GM12878 (cell line): ENCODE measurements around the gene AMMECR1. TPM values are rescaled to one million over a fixed set of nuclear protein-coding genes. Genes with fewer than 3 reads are reported as not detected.
A peak's percentile ranks its signal among the peaks of the same experiment; 100 is the strongest.

Experiments
- ATAC-seq: fragments of 200-7000 bp; cut with Tn5 transposase; 3 replicates; pipeline ENCODE4 v1.9.1; 2020; ENCODE audit warnings: mild to moderate bottlenecking, moderate library complexity
- BruUV-seq: library from RNA; stranded (reverse); fragments of 400-500 nt; replicated peaks from 2 replicates; lab custom pipeline; 2021; lab: Mats Ljungman, UMichigan
- CTCF ChIA-PET: fragments of 300-600 bp; sonication (Branson Sonifier 250); formaldehyde crosslinking; extraction: SDS; loops from one replicate; lab custom pipeline; 2021; ENCODE audit warnings: inconsistent platforms; lab: Yijun Ruan, JAX
- POLR2A ChIA-PET: fragments of 350-600 bp; formaldehyde crosslinking; extraction: SDS; loops from one replicate; lab custom pipeline; 2021; ENCODE audit warnings: inconsistent platforms; lab: Charles Lee
- RAD21 ChIA-PET: fragments of 300-600 bp; sonication (Branson Sonifier 250); formaldehyde crosslinking; loops from one replicate; lab custom pipeline; 2023; ENCODE audit warnings: antibody characterized with exemption; ENCODE audit not compliant: unreplicated experiment; lab: Charles Lee
- SMC1A ChIA-PET: fragments of 300-600 bp; sonication (Branson Sonifier 250); formaldehyde crosslinking; loops from one replicate; lab custom pipeline; 2023; ENCODE audit not compliant: unreplicated experiment, uncharacterized antibody; lab: Charles Lee
- DNase-seq: peaks from one replicate; pipeline ENCODE4 v3.0.0-alpha.2; 2011; ENCODE audit warnings: low read depth, low spot score
- FAIRE-seq: peaks from 3 replicates; lab custom pipeline; 2011; peaks lifted over from hg19 to GRCh38; lab: Jason Lieb, UNC
- H2AFZ ChIP-seq: 2 replicates; pipeline ENCODE4 v1.6.0; 2011; ENCODE audit warnings: low read depth, low read length, control low read depth; ENCODE audit not compliant: control insufficient read depth
- H3K27ac ChIP-seq: 2 replicates; pipeline ENCODE4 v1.5.1; 2011; ENCODE audit warnings: control low read depth; ENCODE audit not compliant: control insufficient read depth, insufficient read depth
- H3K27me3 ChIP-seq, 2 experiments: replicated peaks in 1 of 2; 2 replicates each; pipeline versions ENCODE4 v1.6.0 to v1.6.1; 2011; ENCODE audit warnings: low read length in 1 of 2; ENCODE audit not compliant: control insufficient read depth in 2 of 2, insufficient read depth in 2 of 2
- H3K36me3 ChIP-seq, 2 experiments: 2 replicates each; pipeline ENCODE4 v1.5.1; 2011; ENCODE audit warnings: low read length in 1 of 2; ENCODE audit not compliant: control insufficient read depth in 2 of 2, insufficient read depth in 2 of 2
- H3K4me1 ChIP-seq: 2 replicates; pipeline ENCODE4 v1.6.1; 2011; ENCODE audit warnings: mild to moderate bottlenecking, low read length, moderate library complexity, mixed read lengths; ENCODE audit not compliant: control insufficient read depth, insufficient read depth
- H3K4me2 ChIP-seq: 2 replicates; pipeline ENCODE4 v1.6.0; 2011; ENCODE audit warnings: control low read depth; ENCODE audit not compliant: control insufficient read depth, insufficient read depth
- H3K4me3 ChIP-seq: fragments of 200-600 bp; sonication (generic); 2 replicates; pipeline ENCODE4 v1.5.1; 2016
- H3K79me2 ChIP-seq: 2 replicates; pipeline ENCODE4 v1.6.0; 2011; ENCODE audit warnings: low read length; ENCODE audit not compliant: control insufficient read depth, insufficient read depth
- H3K9ac ChIP-seq: 2 replicates; pipeline ENCODE4 v1.8.0; 2011; ENCODE audit warnings: low read length, control low read depth, mixed read lengths; ENCODE audit not compliant: control insufficient read depth, insufficient read depth
- H3K9me3 ChIP-seq: replicated peaks from 3 replicates; pipeline ENCODE4 v1.5.1; 2011; ENCODE audit warnings: mild to moderate bottlenecking, low read length; ENCODE audit not compliant: control insufficient read depth, insufficient read depth
- H4K20me1 ChIP-seq: 2 replicates; pipeline ENCODE4 v1.6.0; 2011; ENCODE audit not compliant: control insufficient read depth, insufficient read depth
- BHLHE40 ChIP-seq, 2 experiments: fragments of 450-650 bp in 1 of 2; IDR thresholded peaks; 2 replicates each; pipeline ENCODE4 v1.6.1; 2011 to 2017; ENCODE audit warnings: low read depth in 2 of 2, borderline replicate concordance in 1 of 2, improper control_type of control experiment in 1 of 2, low read length in 1 of 2, mild to moderate bottlenecking in 1 of 2
- GABPA ChIP-seq: IDR thresholded peaks from 2 replicates; pipeline ENCODE4 v1.6.1; 2014; ENCODE audit warnings: antibody characterized with exemption, low read depth, mild to moderate bottlenecking, inconsistent platforms
- JUNB ChIP-seq: IDR thresholded peaks from 2 replicates; pipeline ENCODE4 v1.6.1; 2016; ENCODE audit warnings: antibody characterized with exemption, mild to moderate bottlenecking
- MEF2B ChIP-seq: fragments of 450-650 bp; IDR thresholded peaks from 2 replicates; pipeline ENCODE4 v1.6.1; 2018; ENCODE audit warnings: mild to moderate bottlenecking, moderate library complexity; ENCODE audit not compliant: partially characterized antibody, poor library complexity, severe bottlenecking
- POLR2A ChIP-seq: IDR thresholded peaks from 2 replicates; pipeline ENCODE4 v1.6.1; 2011; ENCODE audit warnings: low read depth, mild to moderate bottlenecking, low read length
- SREBF2 ChIP-seq: IDR thresholded peaks from 2 replicates; pipeline ENCODE4 v1.6.1; 2012; ENCODE audit warnings: mild to moderate bottlenecking, low read length
- ZNF217 ChIP-seq: fragments of 450-650 bp; IDR thresholded peaks from 2 replicates; pipeline ENCODE4 v1.6.1; 2017; ENCODE audit warnings: antibody characterized with exemption, mild to moderate bottlenecking
- WGBS: methylation state at CpG from one replicate; pipeline ENCODE4 v1.1.6; 2016; ENCODE audit warnings: low lambda C conversion rate; ENCODE audit not compliant: insufficient replicate concordance, insufficient coverage; ENCODE audit errors: missing lambda C conversion rate; 5-methylcytosine and 5-hydroxymethylcytosine counted together
- in situ Hi-C: fragments of 300-500 bp; cut with MboI; formaldehyde crosslinking; loops from 9 replicates; pipeline ENCODE4 v1.14.3; 2018; ENCODE audit warnings: mixed read lengths
- intact Hi-C: fragments of 100-400 bp; cut with micrococcal nuclease; formaldehyde crosslinking; loops from one replicate; pipeline ENCODE4 v1.14.2; 2022; ENCODE audit not compliant: unreplicated experiment
- polyA plus RNA-seq, 11 experiments: library from polyadenylated mRNA; depleted of rRNA in 4 of 11; unstranded in 6 of 11; stranded (reverse) in 5 of 11; fragments of >200 nt; fragmentation: Nextera tagmentation in 4 of 11; fragmentation: Illumina TruSeq in 1 of 11; extraction: Ambion mirVana in 4 of 11; extraction: Trizol in 1 of 11; gene quantifications; 1 replicate in 1 of 11; 2 replicates in 10 of 11; pipeline versions ENCODE4 v1.2.1 to v1.2.3, GENCODE V29; 2011 to 2016; ENCODE audit warnings: inconsistent platforms in 2 of 11, missing spikeins in 2 of 11, low read depth in 1 of 11
- total RNA-seq, 4 experiments: library from RNA; depleted of rRNA in 3 of 4; stranded (reverse); fragments of >200 nt in 3 of 4; fragmentation: Illumina TruSeq in 1 of 4; extraction: Trizol in 1 of 4; gene quantifications; 2 replicates each; pipeline versions ENCODE4 v1.2.1 to v1.2.3, GENCODE V29; 2013 to 2021

The AMMECR1 gene
- total and polyA plus RNA-seq, 10 of the 15 experiments (the other 5 are each of a cell fraction or from before 2014, with no cell fraction given) = 4.9 to 25.6 (median 10.7) TPM

- no peak for FAIRE-seq
- Histone ChIP-seq H3K27me3 (no peaks in the 10 kb centered on the region), H3K27ac (no peak overlapping the region), H3K79me2 (no peaks in the 10 kb centered on the region), H3K4me1 (peaks cover 4% of the 10 kb centered on the region)
- TF ChIP-seq BHLHE40 (IDR thresholded peaks at IDR 0.05; ENCODE audit: borderline replicate concordance in 1 of 2, low read depth in 2 of 2, low read length in 1 of 2) (no peak), GABPA (no peak), POLR2A (no peak)
- TF ChIP-seq, all 136 proteins: peak for 0
- BruUV-seq = no TSS peak
- H3K9ac ChIP-seq = no peak overlapping the region
- no peak; the same call in 2 of the 3 replicates for ATAC-seq
- no peaks in the 10 kb centered on the region for H3K9me3 ChIP-seq
- CTCF ChIA-PET = interaction anchor here (2.5 kb wide), 1 partner anchor 21 kb away, joined by 6 read pairs; no protein-coding TSS in a partner anchor
- 70% methylated on average over 2 of the region's 2 CpGs for WGBS
- no peaks in the 10 kb centered on the region for H4K20me1 ChIP-seq
- POLR2A ChIA-PET = no interaction called here
- no peak overlapping the region for H3K4me2 ChIP-seq
- in situ Hi-C loops = no loop called here
- DNase-seq = no peak
- RAD21 ChIA-PET = interaction anchor here (1.0 to 1.2 kb wide), 4 partner anchors 9 to 136 kb away, joined by 3 to 5 read pairs (median 4); no protein-coding TSS in a partner anchor
- intact Hi-C loops = no loop called here
- SMC1A ChIA-PET = no interaction called here
- H3K4me3 ChIP-seq = no peak overlapping the region
- no peaks in the 10 kb centered on the region for H3K36me3 ChIP-seq
- H2AFZ ChIP-seq = no peak overlapping the region
Observed at GRCh38 chrX:110181459-110182137, 136.3 kb downstream of the AMMECR1 start.

DNA sequence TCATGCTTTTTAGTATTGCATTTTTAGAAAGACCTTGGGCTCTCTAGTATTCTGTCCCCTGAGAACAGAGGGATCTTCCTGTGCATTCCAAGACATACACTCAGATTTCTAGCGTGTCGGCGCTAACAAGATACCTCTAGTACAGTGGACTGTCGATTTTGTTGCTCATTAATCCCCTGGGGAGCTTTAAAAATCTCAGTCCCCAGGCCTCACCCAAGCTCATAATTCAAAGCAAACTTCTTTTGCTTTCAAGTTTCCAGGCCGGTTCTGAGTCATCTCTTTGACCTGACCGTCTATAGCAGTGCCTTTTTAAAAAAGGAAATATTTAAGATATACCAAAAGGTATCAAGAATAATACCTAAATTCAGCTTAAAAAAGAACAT lies 137.0 kb downstream of the AMMECR1 start:
- H3K4me2 ChIP-seq = no peak overlapping the region
- RAD21 ChIA-PET = interaction anchor here (1.0 to 1.2 kb wide), 4 partner anchors 9 to 136 kb away, joined by 3 to 5 read pairs (median 4); no protein-coding TSS in a partner anchor

More for the DNA sequence above, 137.0 kb downstream of the AMMECR1 start:
- WGBS = 25% methylated on average over 6 of the region's 6 CpGs
- FAIRE-seq = no peak
- Histone ChIP-seq H3K4me3 (no peak overlapping the region), H3K27me3 (no peaks in the 10 kb centered on the region), H3K9me3 (no peaks in the 10 kb centered on the region), H3K79me2 (no peaks in the 10 kb centered on the region), H3K4me1 (peaks cover 4% of the 10 kb centered on the region), H4K20me1 (no peaks in the 10 kb centered on the region), H3K9ac (no peak overlapping the region), H3K36me3 (no peaks in the 10 kb centered on the region), H3K27ac (no peak overlapping the region)
- in situ Hi-C loops = no loop called here
- BruUV-seq = no TSS peak
- ChIA-PET SMC1A (interaction anchor here (0.6 to 1.3 kb wide), 2 partner anchors 136 to 228 kb away, joined by 3 read pairs; no protein-coding TSS in a partner anchor), CTCF (no interaction called here)
- peak; percentile 75 for ATAC-seq
- DNase-seq = no peak
- TF ChIP-seq POLR2A = no peak
- TF ChIP-seq JUNB = peak; percentile 25; the same call in 1 of the 2 replicates
- peak; percentile 73 for TF ChIP-seq MEF2B
- TF ChIP-seq ZNF217 = no peak
- TF ChIP-seq SREBF2 = no peak
- TF ChIP-seq, all 136 proteins: peak for 2
- intact Hi-C loops = no loop called here
- no peak overlapping the region for H2AFZ ChIP-seq
- POLR2A ChIA-PET = no interaction called here
